ENCODE results near the gene SPRR2B. TPM values are rescaled to one million over a fixed set of nuclear protein-coding genes. Genes with fewer than 3 reads are reported as not detected.
"Not testable (repeated sequence)": the region's sequence is repeated elsewhere in the genome, so short reads cannot be mapped to it uniquely, and the experiment has no call there.

Gene SPRR2B
- total RNA-seq, 1 donor from 2014 or later = not detected

GRCh38 chr1:153025797-153026196 is 45.6 kb downstream of the SPRR2B start:
- Mint-ChIP-seq H3K9me3 (ENCODE audit: unreplicated experiment) (peaks cover 3% of the 10 kb centered on the region), H3K4me3 (ENCODE audit: unreplicated experiment) (no peak overlapping the region), H3K27me3 (ENCODE audit: unreplicated experiment) (peaks cover 2% of the 10 kb centered on the region), H3K27ac (ENCODE audit: unreplicated experiment) (no peak overlapping the region), H3K4me1 (ENCODE audit: low read depth, unreplicated experiment) (no peaks in the 10 kb centered on the region), H3K36me3 (ENCODE audit: unreplicated experiment) (no peaks in the 10 kb centered on the region)
- no peak for TF ChIP-seq CTCF (IDR thresholded peaks at IDR 0.05; ENCODE audit: partially characterized antibody, unreplicated experiment)
- DNase-seq = no peak

GRCh38 chr1:153024413-153024812 is 47.0 kb downstream of the SPRR2B start:
- Mint-ChIP-seq H3K4me1 (ENCODE audit: low read depth, unreplicated experiment) (no peaks in the 10 kb centered on the region), H3K27me3 (ENCODE audit: unreplicated experiment) (no peaks in the 10 kb centered on the region), H3K9me3 (ENCODE audit: unreplicated experiment) (peaks cover 3% of the 10 kb centered on the region), H3K27ac (ENCODE audit: unreplicated experiment) (no peak overlapping the region), H3K36me3 (ENCODE audit: unreplicated experiment) (no peaks in the 10 kb centered on the region), H3K4me3 (ENCODE audit: unreplicated experiment) (no peak overlapping the region)
- no peak for TF ChIP-seq CTCF (IDR thresholded peaks at IDR 0.05; ENCODE audit: partially characterized antibody, unreplicated experiment)
- DNase-seq = no peak

- TF ChIP-seq CTCF (IDR thresholded peaks at IDR 0.05; ENCODE audit: partially characterized antibody, unreplicated experiment) = no peak
- Mint-ChIP-seq H3K4me3 (ENCODE audit: unreplicated experiment) (no peak overlapping the region), H3K27ac (ENCODE audit: unreplicated experiment) (no peak overlapping the region), H3K27me3 (ENCODE audit: unreplicated experiment) (no peaks in the 10 kb centered on the region), H3K36me3 (ENCODE audit: unreplicated experiment) (no peaks in the 10 kb centered on the region), H3K4me1 (ENCODE audit: low read depth, unreplicated experiment) (no peaks in the 10 kb centered on the region), H3K9me3 (ENCODE audit: unreplicated experiment) (peaks cover 3% of the 10 kb centered on the region)
- DNase-seq = no peak
Observed at GRCh38 chr1:153023109-153023508, 48.3 kb downstream of the SPRR2B start.

- not testable (repeated sequence) for H3K27ac Mint-ChIP-seq (ENCODE audit: unreplicated experiment); H3K27me3 Mint-ChIP-seq (ENCODE audit: unreplicated experiment); H3K4me3 Mint-ChIP-seq (ENCODE audit: unreplicated experiment); DNase-seq; H3K9me3 Mint-ChIP-seq (ENCODE audit: unreplicated experiment); H3K36me3 Mint-ChIP-seq (ENCODE audit: unreplicated experiment); H3K4me1 Mint-ChIP-seq (ENCODE audit: low read depth, unreplicated experiment)
Observed at GRCh38 chr1:153022340-153022739, 49.1 kb downstream of the SPRR2B start.

- H3K27me3 Mint-ChIP-seq (ENCODE audit: unreplicated experiment); H3K27ac Mint-ChIP-seq (ENCODE audit: unreplicated experiment); H3K4me1 Mint-ChIP-seq (ENCODE audit: low read depth, unreplicated experiment); H3K4me3 Mint-ChIP-seq (ENCODE audit: unreplicated experiment); DNase-seq; H3K36me3 Mint-ChIP-seq (ENCODE audit: unreplicated experiment); H3K9me3 Mint-ChIP-seq (ENCODE audit: unreplicated experiment): not testable (repeated sequence)
Observed at GRCh38 chr1:153021829-153022228, 49.6 kb downstream of the SPRR2B start.

Other genes starting within 250 kb of the SPRR2B start
- not detected for gene LCE1A, start 244.1 kb downstream of the SPRR2B start, total RNA-seq (ENCODE audit: unreplicated experiment)
- gene LCE6A, start 228.8 kb downstream of the SPRR2B start, total RNA-seq (ENCODE audit: unreplicated experiment) = not detected
- not detected for gene LCE7A, start 211.6 kb downstream of the SPRR2B start, total RNA-seq (ENCODE audit: unreplicated experiment)
- not detected for gene SMCP, start 193.3 kb downstream of the SPRR2B start, total RNA-seq (ENCODE audit: unreplicated experiment)
- gene IVL, start 163.1 kb downstream of the SPRR2B start, total RNA-seq (ENCODE audit: unreplicated experiment) = not detected
- gene SPRR5, start 124.4 kb downstream of the SPRR2B start, total RNA-seq (ENCODE audit: unreplicated experiment) = not detected
- gene SPRR4, start 101.0 kb downstream of the SPRR2B start, total RNA-seq (ENCODE audit: unreplicated experiment) = not detected
- gene SPRR1A, start 87.5 kb downstream of the SPRR2B start, total RNA-seq (ENCODE audit: unreplicated experiment) = not detected
- gene SPRR3, start 69.9 kb downstream of the SPRR2B start, total RNA-seq (ENCODE audit: unreplicated experiment) = not detected
- not detected for gene SPRR1B, start 40.4 kb downstream of the SPRR2B start, total RNA-seq (ENCODE audit: unreplicated experiment)
- gene SPRR2D, start 30.5 kb downstream of the SPRR2B start, total RNA-seq (ENCODE audit: unreplicated experiment) = not detected
- not detected for gene SPRR2A, start 14.1 kb downstream of the SPRR2B start, total RNA-seq (ENCODE audit: unreplicated experiment)
- not detected for gene SPRR2E, start 22.9 kb upstream of the SPRR2B start, total RNA-seq (ENCODE audit: unreplicated experiment)
- gene SPRR2F, start 41.9 kb upstream of the SPRR2B start, total RNA-seq (ENCODE audit: unreplicated experiment) = not detected
- not detected for gene SPRR2G, start 79.3 kb upstream of the SPRR2B start, total RNA-seq (ENCODE audit: unreplicated experiment)
- gene LELP1, start 131.8 kb upstream of the SPRR2B start, total RNA-seq (ENCODE audit: unreplicated experiment) = not detected
- gene PRR9, start 146.0 kb upstream of the SPRR2B start, total RNA-seq (ENCODE audit: unreplicated experiment) = not detected
- gene LORICRIN, start 188.1 kb upstream of the SPRR2B start, total RNA-seq (ENCODE audit: unreplicated experiment) = not detected
- gene PGLYRP3, start 241.3 kb upstream of the SPRR2B start, total RNA-seq (ENCODE audit: unreplicated experiment) = not detected